ENCODE data around the gene COL18A1.

Gene COL18A1

GRCh38 chr21:45476582-45476981 is 71.6 kb downstream of the COL18A1 start:
- DNase-seq (ENCODE audit: low read depth) = no peak
- no peak for TF ChIP-seq CTCF (IDR thresholded peaks at IDR 0.05; ENCODE audit: low read depth, low read length, missing control alignments)
- H3K4me3 ChIP-seq (ENCODE audit: low read depth, low read length) = no peak overlapping the region
- in situ Hi-C loops (cut with HindIII; ENCODE audit: low sequenced_read_pairs) = no loop called here

GRCh38 chr21:45477176-45478114 is 72.5 kb downstream of the COL18A1 start:
- in situ Hi-C loops (cut with HindIII; ENCODE audit: low sequenced_read_pairs) = no loop called here
- no peak overlapping the region for H3K4me3 ChIP-seq (ENCODE audit: low read depth, low read length)
- TF ChIP-seq CTCF (IDR thresholded peaks at IDR 0.05; ENCODE audit: low read depth, low read length, missing control alignments) = no peak
- no peak for DNase-seq (ENCODE audit: low read depth)

- peak; percentile 34 for DNase-seq (ENCODE audit: low read depth)
- peak; percentile 78 for TF ChIP-seq CTCF (IDR thresholded peaks at IDR 0.05; ENCODE audit: low read depth, low read length, missing control alignments)
- no peak overlapping the region for H3K4me3 ChIP-seq (ENCODE audit: low read depth, low read length)
- in situ Hi-C loops (cut with HindIII; ENCODE audit: low sequenced_read_pairs) = no loop called here
These were observed 73.3 kb downstream of the COL18A1 start for GRCh38 chr21:45478115-45478801.

GRCh38 chr21:45478816-45479669 is 74.1 kb downstream of the COL18A1 start:
- no peak for DNase-seq (ENCODE audit: low read depth)
- TF ChIP-seq CTCF (IDR thresholded peaks at IDR 0.05; ENCODE audit: low read depth, low read length, missing control alignments) = no peak
- in situ Hi-C loops (cut with HindIII; ENCODE audit: low sequenced_read_pairs) = no loop called here
- no peak overlapping the region for H3K4me3 ChIP-seq (ENCODE audit: low read depth, low read length)

GRCh38 chr21:45479691-45480675 is 75.0 kb downstream of the COL18A1 start:
- no peak for DNase-seq (ENCODE audit: low read depth)
- H3K4me3 ChIP-seq (ENCODE audit: low read depth, low read length) = no peak overlapping the region
- no peak for TF ChIP-seq CTCF (IDR thresholded peaks at IDR 0.05; ENCODE audit: low read depth, low read length, missing control alignments)
- in situ Hi-C loops (cut with HindIII; ENCODE audit: low sequenced_read_pairs) = no loop called here

Measured in astrocyte of the cerebellum (primary cell).